Head of caudate nucleus (tissue), 42 donors: Measurements from ENCODE around the gene CDK4.
A peak's percentile ranks its signal among the peaks of the same experiment; 100 is the strongest.

Experiments used
- DNase-seq, 42 donors: peaks; one replicate each; pipeline versions ENCODE4 v3.0.0 to v3.0.0-alpha.2; 2020 to 2021; ENCODE audit warnings: mixed read lengths in 7 of 42
- intact Hi-C: fragments of 100-400 bp; cut with DNase I; formaldehyde crosslinking; loops from one replicate; pipeline ENCODE4 v1.15.0; 2022

Gene CDK4

GRCh38 chr12:57744194-57744776 is 7.8 kb downstream of the CDK4 start:
- peak in 18 of 42 donors; percentile 30 to 79 (median 62) for DNase-seq
- intact Hi-C loops: loop anchor here (10.0 kb wide), 1 partner anchor 49 kb away; the partner anchor contains the start of gene OS9

GRCh38 chr12:57743769-57744168 is 8.3 kb downstream of the CDK4 start:
- intact Hi-C loops: loop anchor here (10.0 kb wide), 1 partner anchor 49 kb away; the partner anchor contains the start of gene OS9

GRCh38 chr12:57741844-57742738 is 10.0 kb downstream of the CDK4 start:
- intact Hi-C loops: loop anchor here (10.0 kb wide), 1 partner anchor 47 kb away; the partner anchor contains the start of gene OS9

More at GRCh38 chr12:57743769-57744168, 8.3 kb downstream of the CDK4 start:
- DNase-seq: no peak

DNA sequence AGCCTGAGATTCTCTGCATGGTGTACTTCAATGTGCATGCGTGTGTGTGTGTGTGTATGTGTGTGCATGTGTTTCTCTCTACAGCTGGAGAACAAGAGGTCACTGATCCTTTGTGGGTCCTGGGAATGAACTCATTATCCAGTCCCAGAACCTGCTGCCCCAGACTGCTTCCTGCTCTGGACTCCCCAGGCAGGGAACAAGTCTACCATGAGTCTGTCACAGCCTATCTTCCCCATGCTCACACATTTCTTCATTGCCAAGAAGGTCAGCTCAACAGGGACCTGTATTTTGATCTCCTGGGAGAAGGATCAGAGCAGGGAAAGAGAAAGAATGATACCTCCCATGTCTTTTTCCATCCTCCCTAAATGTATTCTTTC is 10.7 kb downstream of the CDK4 start:
- DNase-seq: no peak
- intact Hi-C loops: loop anchor here (10.0 kb wide), 1 partner anchor 47 kb away; the partner anchor contains the start of gene OS9

More at GRCh38 chr12:57741844-57742738, 10.0 kb downstream of the CDK4 start:
- DNase-seq: no peak

- peak; percentile 50 to 93 (median 74) for DNase-seq
- intact Hi-C loops: loop anchor here (10.0 kb wide), 1 partner anchor 46 kb away; the partner anchor contains the start of gene OS9
These were observed 11.3 kb downstream of the CDK4 start for GRCh38 chr12:57740656-57741412.

DNA sequence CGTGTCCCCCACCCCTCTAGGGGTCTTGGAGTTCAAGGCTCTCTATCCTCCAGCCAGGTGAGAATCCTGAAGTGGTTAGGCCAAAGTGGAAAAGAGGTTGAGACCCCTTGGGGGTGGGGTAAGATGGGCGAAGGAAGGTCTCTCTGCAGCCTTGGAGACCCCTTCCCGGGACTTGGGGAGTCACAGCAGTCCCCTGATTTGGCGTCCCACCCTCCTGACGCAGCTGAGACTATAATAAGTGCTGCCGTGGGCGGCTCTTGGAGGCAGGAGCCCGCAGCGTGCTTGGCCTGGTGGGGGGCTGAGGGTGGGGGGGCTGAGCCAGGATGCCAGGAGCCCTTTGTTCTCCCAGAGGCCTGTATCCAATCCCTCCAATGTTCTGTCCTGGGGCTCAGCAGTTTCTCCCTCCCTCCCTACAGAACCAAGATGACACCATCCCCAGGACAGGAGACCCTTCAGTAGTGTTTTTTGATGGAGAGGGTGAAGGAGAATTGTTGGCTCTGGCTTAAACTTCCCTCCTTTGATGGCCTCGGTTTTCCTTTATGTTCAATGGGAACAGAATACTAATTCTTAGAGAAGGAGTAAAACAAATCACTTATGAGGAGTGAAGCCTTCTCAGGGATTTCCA is 12.1 kb downstream of the CDK4 start:
- intact Hi-C loops: loop anchor here (10.0 kb wide), 1 partner anchor 45 kb away; the partner anchor contains the start of gene OS9

GRCh38 chr12:57739387-57739786 is 12.7 kb downstream of the CDK4 start:
- intact Hi-C loops: no loop called here
- peak in 7 of 42 donors; percentile 27 to 74 (median 55) for DNase-seq

More for the DNA sequence above, 12.1 kb downstream of the CDK4 start:
- DNase-seq: peak in 24 of 42 donors; percentile 27 to 84 (median 60)

GRCh38 chr12:57738661-57739237 is 13.4 kb downstream of the CDK4 start, which contains the start of gene AGAP2:
AGAP2 (minus strand) TSS chr12:57738742; CDS start chr12:57738246, 496 bp downstream.
- intact Hi-C loops: no loop called here
- peak in 35 of 42 donors; percentile 34 to 85 (median 63) for DNase-seq

GRCh38 chr12:57737467-57738460 is 14.3 kb downstream of the CDK4 start:
- peak in 6 of 42 donors; percentile 32 to 58 (median 36) for DNase-seq

GRCh38 chr12:57736741-57737466 is 15.2 kb downstream of the CDK4 start:
- no peak for DNase-seq
- intact Hi-C loops: no loop called here

More at GRCh38 chr12:57737467-57738460, 14.3 kb downstream of the CDK4 start:
- intact Hi-C loops: no loop called here

- intact Hi-C loops: no loop called here
- peak in 39 of 42 donors; percentile 44 to 87 (median 68) for DNase-seq
These were observed 16.0 kb downstream of the CDK4 start for GRCh38 chr12:57735952-57736740.

DNA sequence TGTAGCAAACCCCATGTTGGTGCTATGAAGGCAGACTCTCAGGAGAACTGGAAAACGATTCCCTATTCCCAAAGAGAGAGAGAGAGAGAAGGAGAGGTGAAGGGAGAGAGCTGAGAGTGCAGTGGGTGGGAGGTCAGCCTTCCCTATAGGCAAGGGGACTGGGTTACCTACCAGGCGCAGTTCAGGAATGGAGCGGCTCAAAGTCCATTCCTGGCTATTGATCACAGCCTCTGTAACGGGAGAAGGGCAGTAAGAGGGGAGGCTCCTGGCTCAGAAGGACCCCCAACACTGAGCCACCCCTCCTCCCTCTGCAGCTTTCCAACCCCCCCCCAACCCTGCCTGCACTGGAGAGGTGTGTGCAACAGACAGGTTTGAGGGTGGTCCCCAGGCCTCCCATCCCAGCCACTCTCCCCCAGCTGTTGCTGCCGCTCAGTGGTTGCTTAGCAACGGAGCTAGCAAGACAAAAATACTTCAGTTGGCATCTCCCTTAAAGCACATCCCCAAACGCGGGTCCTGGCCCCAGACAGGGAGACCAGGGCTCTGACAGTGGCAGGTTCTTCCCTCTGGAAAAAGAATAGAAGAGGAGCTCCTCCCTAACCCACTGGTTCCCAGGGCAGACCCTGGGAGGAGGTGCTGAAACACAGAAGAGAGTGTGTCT is 16.8 kb downstream of the CDK4 start:
- intact Hi-C loops: no loop called here
- DNase-seq: peak in 3 of 42 donors; percentile 28 to 62 (median 37)

DNA sequence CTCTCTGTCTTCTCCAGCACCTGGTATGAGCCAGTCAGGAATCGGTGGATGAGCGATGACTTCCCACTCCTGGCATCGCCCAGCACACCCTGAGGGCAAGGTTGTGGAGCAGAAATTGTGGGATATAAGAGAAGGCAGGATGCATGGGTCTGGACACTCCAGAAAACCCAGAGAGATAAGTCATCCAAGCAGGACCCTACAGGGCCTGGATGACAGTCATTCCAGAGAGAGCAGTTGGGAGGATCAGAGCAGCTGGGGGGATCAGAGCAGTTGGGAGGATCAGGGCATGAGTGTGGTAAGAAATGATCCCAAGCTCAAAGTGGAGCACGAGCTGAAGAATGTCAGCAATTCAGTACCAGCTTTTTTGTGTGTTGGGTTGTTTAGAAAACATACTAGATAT is 17.5 kb downstream of the CDK4 start:
- DNase-seq: no peak

GRCh38 chr12:57733928-57734327 is 18.2 kb downstream of the CDK4 start:
- intact Hi-C loops: no loop called here
- DNase-seq: no peak

More for the DNA sequence above, 17.5 kb downstream of the CDK4 start:
- intact Hi-C loops: no loop called here
